ENCODE data around the gene CHRM5. TPM values are rescaled to one million over a fixed set of nuclear protein-coding genes. Genes with fewer than 3 reads are reported as not detected.
A peak's percentile ranks its signal among the peaks of the same experiment; 100 is the strongest.

CHRM5 gene
- total RNA-seq, 1 experiment from 2014 or later: not detected

GRCh38 chr15:34038023-34038870 is 70.0 kb downstream of the CHRM5 start:
- TF ChIP-seq POLR2A (IDR thresholded peaks at IDR 0.05; ENCODE audit: borderline replicate concordance, extremely low read depth, insufficient read depth, insufficient read length) (peak; percentile 82), MAX (IDR thresholded peaks at IDR 0.05) (peak; percentile 83), CTCF (IDR thresholded peaks at IDR 0.05 in 2 of 3, conservative IDR thresholded peaks at IDR 0.05 in 1 of 3; ENCODE audit: borderline replicate concordance in 1 of 3, insufficient read depth in 1 of 3, low read depth in 2 of 3, low read length in 2 of 3) (no peak), POLR2AphosphoS5 (IDR thresholded peaks at IDR 0.05; ENCODE audit: low read depth, low read length) (peak; percentile 84), TCF7L2 (IDR thresholded peaks at IDR 0.05; ENCODE audit: borderline replicate concordance, extremely low read depth, insufficient read depth, insufficient read length) (peak; percentile 26)
- DNase-seq (ENCODE audit: low read depth, low spot score) (no peak), ATAC-seq (peak; percentile 81)
- RAD21 ChIA-PET (ENCODE audit: low non-redundant PET in 1 of 2, low total read pairs in 2 of 2, uncharacterized antibody in 2 of 2, unreplicated experiment in 2 of 2): no interaction called here
- Histone ChIP-seq H3K9me2 (ENCODE audit: insufficient read depth) (no peaks in the 10 kb centered on the region), H3K4me2 (ENCODE audit: low read length) (peak overlapping the region; percentile 99), H3K36me3 (ENCODE audit: control insufficient read depth in 1 of 2, insufficient read depth in 2 of 2, low read length in 2 of 2) (no peaks in the 10 kb centered on the region), H3K9ac (ENCODE audit: low read length) (peak overlapping the region; percentile 77), H4K20me1 (ENCODE audit: insufficient read depth) (no peaks in the 10 kb centered on the region), H3K27ac (ENCODE audit: low read depth, low read length) (peak overlapping the region; percentile 87), H3K79me2 (ENCODE audit: insufficient read depth, low read length) (no peaks in the 10 kb centered on the region), H3K4me3 (replicated peaks in 1 of 2; ENCODE audit: low read depth in 1 of 2, low read length in 2 of 2) (peak overlapping the region; percentile 59 to 80), H3K9me3 (ENCODE audit: control insufficient read depth in 1 of 2, insufficient read depth in 1 of 2, low read depth in 1 of 2, low read length in 2 of 2) (no peaks in the 10 kb centered on the region), H2AFZ (ENCODE audit: low read depth, low read length, poor library complexity, severe bottlenecking) (peak overlapping the region; percentile 85), H3K27me3 (ENCODE audit: insufficient read depth, low read length) (no peaks in the 10 kb centered on the region), H3K4me1 (ENCODE audit: control insufficient read depth in 1 of 2, insufficient read depth in 2 of 2, low read length in 2 of 2) (peaks cover 4 to 18% of the 10 kb centered on the region in 2 experiments; a peak in 3 of 4 replicates)
- CTCF ChIA-PET: no interaction called here
- intact Hi-C loops (cut with micrococcal nuclease): no loop called here
- POLR2A ChIA-PET: no interaction called here
- BruUV-seq (replicated peaks): TSS peak; percentile 69
